Frontal cortex (tissue), 4 donors: ENCODE data around the gene EXOC4. TPM values are rescaled to one million over a fixed set of nuclear protein-coding genes. Genes with fewer than 3 reads are reported as not detected.

Experiments used
- DNase-seq, 2 donors: peaks; one replicate each; pipeline ENCODE4 v3.0.0; 2012; ENCODE audit warnings: low spot score in 2 of 2
- FAIRE-seq: peaks from 2 replicates; lab custom pipeline; 2012; peaks lifted over from hg19 to GRCh38; lab: Jason Lieb, UNC
- total RNA-seq: library from RNA; depleted of rRNA; stranded (reverse); fragments of >200 nt; gene quantifications from one replicate; pipeline ENCODE4 v1.2.3, GENCODE V29; 2014
- donor health status: control.
- donor health status: control.
- donor health status: control.

The EXOC4 gene
- total RNA-seq, 1 donor from 2014 or later, result 286 TPM

- FAIRE-seq, result no peak
- DNase-seq, result no peak
Measured at GRCh38 chr7:133475655-133476054, 222.8 kb downstream of the EXOC4 start.

GRCh38 chr7:133477791-133478190, 224.9 kb downstream of the EXOC4 start:
- DNase-seq, result no peak

GRCh38 chr7:133478591-133479135, 225.8 kb downstream of the EXOC4 start:
- DNase-seq (no peak), FAIRE-seq (no peak)

More at GRCh38 chr7:133477791-133478190, 224.9 kb downstream of the EXOC4 start:
- no peak for FAIRE-seq

GRCh38 chr7:133479456-133480065, 226.7 kb downstream of the EXOC4 start:
- no peak for FAIRE-seq

GRCh38 chr7:133480868-133481267, 228.0 kb downstream of the EXOC4 start:
- DNase-seq (no peak), FAIRE-seq (no peak)

More at GRCh38 chr7:133479456-133480065, 226.7 kb downstream of the EXOC4 start:
- no peak for DNase-seq

GRCh38 chr7:133481676-133482075, 228.8 kb downstream of the EXOC4 start:
- DNase-seq, result no peak
- no peak for FAIRE-seq

- FAIRE-seq (no peak), DNase-seq (no peak)
Measured at GRCh38 chr7:133482599-133482998, 229.7 kb downstream of the EXOC4 start.

GRCh38 chr7:133484086-133484485, 231.2 kb downstream of the EXOC4 start:
- DNase-seq (no peak), FAIRE-seq (no peak)

GRCh38 chr7:133489906-133490305, 237.0 kb downstream of the EXOC4 start:
- FAIRE-seq (no peak), DNase-seq (no peak)

- FAIRE-seq, result no peak
- no peak for DNase-seq
Measured at GRCh38 chr7:133491201-133491691, 238.4 kb downstream of the EXOC4 start.

- FAIRE-seq, result no peak
Measured at GRCh38 chr7:133491846-133492652, 239.2 kb downstream of the EXOC4 start.

GRCh38 chr7:133497061-133497460, 244.2 kb downstream of the EXOC4 start:
- DNase-seq, result no peak
- no peak for FAIRE-seq

More at GRCh38 chr7:133491846-133492652, 239.2 kb downstream of the EXOC4 start:
- DNase-seq, result no peak

- no peak for FAIRE-seq
- DNase-seq, result no peak
Measured at GRCh38 chr7:133501771-133502170, 248.9 kb downstream of the EXOC4 start.

- DNase-seq (no peak), FAIRE-seq (no peak)
Measured at GRCh38 chr7:133502498-133502897, 249.6 kb downstream of the EXOC4 start.

GRCh38 chr7:133502972-133503371, 250.1 kb downstream of the EXOC4 start:
- DNase-seq (no peak), FAIRE-seq (no peak)

GRCh38 chr7:133504825-133505224, 251.9 kb downstream of the EXOC4 start:
- FAIRE-seq (no peak), DNase-seq (no peak)

GRCh38 chr7:133509822-133510221, 256.9 kb downstream of the EXOC4 start:
- DNase-seq (no peak), FAIRE-seq (no peak)

GRCh38 chr7:133510326-133511055, 257.6 kb downstream of the EXOC4 start:
- DNase-seq, result no peak
- no peak for FAIRE-seq

GRCh38 chr7:133511252-133511651, 258.4 kb downstream of the EXOC4 start:
- no peak for DNase-seq
- FAIRE-seq, result no peak

- FAIRE-seq, result no peak
Measured at GRCh38 chr7:133511708-133512107, 258.8 kb downstream of the EXOC4 start.

More at GRCh38 chr7:133511708-133512107, 258.8 kb downstream of the EXOC4 start:
- no peak for DNase-seq
